ENCODE data around the gene USF1.

The USF1 gene, protein sequence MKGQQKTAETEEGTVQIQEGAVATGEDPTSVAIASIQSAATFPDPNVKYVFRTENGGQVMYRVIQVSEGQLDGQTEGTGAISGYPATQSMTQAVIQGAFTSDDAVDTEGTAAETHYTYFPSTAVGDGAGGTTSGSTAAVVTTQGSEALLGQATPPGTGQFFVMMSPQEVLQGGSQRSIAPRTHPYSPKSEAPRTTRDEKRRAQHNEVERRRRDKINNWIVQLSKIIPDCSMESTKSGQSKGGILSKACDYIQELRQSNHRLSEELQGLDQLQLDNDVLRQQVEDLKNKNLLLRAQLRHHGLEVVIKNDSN

DNA sequence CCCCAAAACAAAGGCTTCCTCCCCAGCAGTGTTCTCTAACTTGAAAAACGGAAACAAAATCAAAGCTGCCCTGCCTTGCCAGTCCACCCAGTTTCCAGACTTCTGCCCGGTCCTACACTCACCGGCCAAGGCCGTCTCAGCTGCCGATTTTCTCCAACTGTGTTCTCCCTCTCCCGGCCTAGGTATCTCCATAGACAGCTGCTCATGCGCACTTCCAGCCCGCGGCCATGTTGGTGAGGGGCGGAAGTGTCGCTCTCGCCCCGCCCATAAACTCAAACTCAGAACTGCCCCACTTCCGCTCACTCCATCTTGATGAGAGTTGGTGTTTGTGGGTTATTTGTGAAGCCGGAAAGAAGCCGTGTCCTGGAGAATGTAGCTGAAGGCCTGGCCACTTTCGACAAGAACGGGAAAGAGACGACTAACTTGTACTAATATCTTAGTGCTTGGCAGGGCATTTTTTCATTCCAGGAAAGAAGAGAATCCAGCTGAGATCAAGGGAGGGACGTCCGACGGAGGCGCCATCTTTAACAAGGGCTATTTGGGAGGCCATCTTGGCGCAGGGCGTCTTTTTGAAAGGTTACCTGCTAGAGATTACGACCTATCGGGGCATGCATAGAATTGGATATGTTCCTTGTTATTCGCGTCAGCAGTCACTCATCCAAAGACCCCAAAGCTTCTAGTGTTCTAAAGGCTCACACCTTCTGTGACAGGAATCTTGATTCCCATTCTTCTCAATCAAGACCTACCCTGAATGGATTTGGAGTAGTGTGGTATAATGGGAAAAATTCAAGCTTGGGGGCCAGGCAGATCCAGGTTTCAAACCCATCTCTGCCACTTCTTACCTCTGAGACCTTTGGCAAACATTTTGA, at the start of gene USF1:
Gene USF1, minus strand, starts transcription at position 242 of the 869 bp plus-strand sequence. CDS start 2,702 bp downstream, outside the sequence.
- peak within 1 kb of the TSS; percentile 91 for H3K4me3 ChIP-seq (ENCODE audit: low read depth, low read length)
- TF ChIP-seq, protein P1, sequence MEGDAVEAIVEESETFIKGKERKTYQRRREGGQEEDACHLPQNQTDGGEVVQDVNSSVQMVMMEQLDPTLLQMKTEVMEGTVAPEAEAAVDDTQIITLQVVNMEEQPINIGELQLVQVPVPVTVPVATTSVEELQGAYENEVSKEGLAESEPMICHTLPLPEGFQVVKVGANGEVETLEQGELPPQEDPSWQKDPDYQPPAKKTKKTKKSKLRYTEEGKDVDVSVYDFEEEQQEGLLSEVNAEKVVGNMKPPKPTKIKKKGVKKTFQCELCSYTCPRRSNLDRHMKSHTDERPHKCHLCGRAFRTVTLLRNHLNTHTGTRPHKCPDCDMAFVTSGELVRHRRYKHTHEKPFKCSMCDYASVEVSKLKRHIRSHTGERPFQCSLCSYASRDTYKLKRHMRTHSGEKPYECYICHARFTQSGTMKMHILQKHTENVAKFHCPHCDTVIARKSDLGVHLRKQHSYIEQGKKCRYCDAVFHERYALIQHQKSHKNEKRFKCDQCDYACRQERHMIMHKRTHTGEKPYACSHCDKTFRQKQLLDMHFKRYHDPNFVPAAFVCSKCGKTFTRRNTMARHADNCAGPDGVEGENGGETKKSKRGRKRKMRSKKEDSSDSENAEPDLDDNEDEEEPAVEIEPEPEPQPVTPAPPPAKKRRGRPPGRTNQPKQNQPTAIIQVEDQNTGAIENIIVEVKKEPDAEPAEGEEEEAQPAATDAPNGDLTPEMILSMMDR (IDR thresholded peaks at IDR 0.05; ENCODE audit: low read depth, low read length) = no peak

GRCh38 chr1:161095230-161095629, 49.5 kb upstream of the USF1 start:
- TF ChIP-seq, protein P1 (IDR thresholded peaks at IDR 0.05; ENCODE audit: low read depth, low read length) = no peak
- no peak overlapping the region for H3K4me3 ChIP-seq (ENCODE audit: low read depth, low read length)

DNA sequence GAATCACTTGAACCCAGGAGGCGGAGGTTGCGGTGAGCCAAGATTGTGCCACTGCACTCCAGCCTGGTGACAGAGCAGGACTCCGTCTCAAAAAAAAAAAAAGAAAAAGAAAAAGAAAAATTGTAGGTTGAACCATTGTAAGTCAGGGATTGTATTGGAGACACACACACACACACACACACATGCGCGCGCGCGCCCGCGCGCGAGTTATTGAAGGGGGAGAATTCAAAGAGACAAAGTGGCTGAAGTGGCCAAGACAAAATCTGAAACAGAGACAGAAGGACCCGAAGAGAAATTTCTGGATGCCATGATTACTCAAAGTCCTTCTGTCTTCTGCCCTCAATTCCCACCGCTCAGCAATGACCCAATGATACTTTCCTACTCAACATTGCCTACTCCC, 48.7 kb upstream of the USF1 start:
- no peak overlapping the region for H3K4me3 ChIP-seq (ENCODE audit: low read depth, low read length)
- TF ChIP-seq, protein P1 (IDR thresholded peaks at IDR 0.05; ENCODE audit: low read depth, low read length) = no peak

GRCh38 chr1:161092621-161093028, 46.8 kb upstream of the USF1 start:
- H3K4me3 ChIP-seq (ENCODE audit: low read depth, low read length) = no peak overlapping the region
- TF ChIP-seq, protein P1 (IDR thresholded peaks at IDR 0.05; ENCODE audit: low read depth, low read length) = no peak

DNA sequence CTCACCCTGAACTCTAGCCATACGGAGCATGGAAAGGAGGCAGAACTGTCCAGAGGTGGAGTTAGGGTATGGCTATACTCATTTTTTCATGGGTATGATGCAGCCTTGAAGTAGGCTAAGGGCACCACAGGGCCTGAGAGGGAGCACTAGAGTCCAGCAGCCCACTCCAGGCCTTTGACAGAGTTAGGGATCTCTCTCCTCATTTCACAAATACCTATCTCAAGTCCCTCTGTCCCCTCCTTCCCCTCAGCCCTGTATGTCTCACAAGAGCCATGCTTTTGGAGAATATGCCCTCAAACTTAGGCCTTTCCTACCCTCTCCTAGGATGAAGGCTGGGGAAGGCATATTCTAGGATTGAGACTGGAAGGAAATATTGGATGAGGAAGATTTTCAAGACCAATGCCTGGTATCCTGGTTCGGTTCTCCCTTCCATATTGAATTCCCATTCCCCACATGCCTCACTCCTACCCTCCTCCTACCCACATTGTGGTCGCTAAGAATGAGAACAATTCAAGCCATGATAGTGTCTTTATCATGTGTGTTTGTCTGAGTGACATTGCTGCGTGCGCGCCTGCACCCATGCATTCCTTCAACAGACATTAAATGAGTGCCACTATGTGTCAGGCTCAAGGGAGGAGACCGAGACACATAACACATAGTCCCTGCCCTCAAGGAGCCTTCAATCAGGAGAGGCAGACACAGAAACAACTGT, 46.2 kb upstream of the USF1 start:
- no peak overlapping the region for H3K4me3 ChIP-seq (ENCODE audit: low read depth, low read length)
- TF ChIP-seq, protein P1 (IDR thresholded peaks at IDR 0.05; ENCODE audit: low read depth, low read length) = no peak

- no peak overlapping the region for H3K4me3 ChIP-seq (ENCODE audit: low read depth, low read length)
- TF ChIP-seq, protein P1 (IDR thresholded peaks at IDR 0.05; ENCODE audit: low read depth, low read length) = no peak
Measured at GRCh38 chr1:161091093-161091492, 45.3 kb upstream of the USF1 start.

All from WI38 (cell line).